Naive B cell (primary cell): ENCODE data around the gene F3. TPM values are rescaled to one million over a fixed set of nuclear protein-coding genes. Genes with fewer than 3 reads are reported as not detected.
A peak's percentile ranks its signal among the peaks of the same experiment; 100 is the strongest.

Experiments used
- ATAC-seq, 2 donors: fragments of 150-1000 bp; cut with Tn5 transposase; 2 replicates each; pipeline ENCODE4 v1.10.0; 2021; ENCODE audit warnings: low read depth in 2 of 2, mild to moderate bottlenecking in 2 of 2, moderate library complexity in 2 of 2
- DNase-seq: peaks from one replicate; pipeline ENCODE4 v3.0.0; 2022
- H3K27ac Mint-ChIP-seq, 6 donors: one replicate each; pipeline ENCODE4 v1.8.0; 2020 to 2022; ENCODE audit warnings: mild to moderate bottlenecking in 6 of 6, mixed read lengths in 6 of 6, moderate library complexity in 5 of 6, inconsistent platforms in 2 of 6
- H3K27me3 Mint-ChIP-seq, 3 donors: one replicate each; pipeline ENCODE4 v1.8.0; 2021 to 2022; ENCODE audit warnings: mixed read lengths in 3 of 3, mild to moderate bottlenecking in 1 of 3
- H3K36me3 Mint-ChIP-seq, 2 donors: one replicate each; pipeline ENCODE4 v1.8.0; 2020 to 2022; ENCODE audit warnings: mixed read lengths in 2 of 2, inconsistent platforms in 1 of 2, mild to moderate bottlenecking in 1 of 2
- H3K4me1 Mint-ChIP-seq, 3 donors: one replicate each; pipeline ENCODE4 v1.8.0; 2020 to 2022; ENCODE audit warnings: mixed read lengths in 3 of 3, inconsistent platforms in 1 of 3, mild to moderate bottlenecking in 1 of 3, moderate library complexity in 1 of 3
- H3K4me3 Mint-ChIP-seq, 8 donors: one replicate each; pipeline ENCODE4 v1.8.0; 2020 to 2022; ENCODE audit warnings: mild to moderate bottlenecking in 8 of 8, mixed read lengths in 8 of 8, moderate library complexity in 8 of 8, inconsistent platforms in 2 of 8
- H3K9me3 Mint-ChIP-seq, 7 donors: one replicate each; pipeline ENCODE4 v1.8.0; 2020 to 2022; ENCODE audit warnings: mixed read lengths in 7 of 7, mild to moderate bottlenecking in 5 of 7, inconsistent platforms in 2 of 7, moderate library complexity in 1 of 7
- polyA plus RNA-seq, 6 donors: library from polyadenylated mRNA; unstranded; fragments of 300-500 nt; fragmentation: Illumina TruSeq; gene quantifications; one replicate each; pipeline ENCODE4 v1.2.3, GENCODE V29; 2021; ENCODE audit warnings: low read depth in 6 of 6

F3 gene
- polyA plus RNA-seq, 6 donors from 2014 or later: not detected

DNA sequence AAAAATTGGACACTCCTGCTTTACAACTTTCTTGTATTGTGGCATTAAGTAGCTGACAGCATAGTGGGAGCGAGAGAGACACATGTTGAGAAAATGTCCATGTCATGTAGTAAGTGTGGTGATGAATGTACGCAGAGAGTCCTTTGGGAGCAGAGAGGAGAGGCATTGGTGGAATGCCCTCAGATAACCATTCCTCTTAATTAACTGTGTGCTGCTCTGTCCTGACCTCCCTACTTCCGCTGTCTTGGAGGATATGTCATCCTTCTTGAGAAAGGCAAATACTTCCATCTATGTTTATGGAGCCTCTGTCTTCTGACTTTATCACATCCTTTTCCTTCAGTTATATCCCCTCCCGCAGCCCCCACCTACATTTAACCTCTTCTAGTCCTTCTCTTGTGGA is 38.4 kb downstream of the F3 start:
- no peaks in the 10 kb centered on the region for H3K27me3 Mint-ChIP-seq
- peaks cover 18 to 25% of the 10 kb centered on the region in 2 donors for H3K36me3 Mint-ChIP-seq
- H3K4me3 Mint-ChIP-seq: no peak overlapping the region
- no peaks in the 10 kb centered on the region for H3K9me3 Mint-ChIP-seq
- ATAC-seq (no peak), DNase-seq (no peak)
- H3K4me1 Mint-ChIP-seq: peaks cover 5 to 10% (median 8%) of the 10 kb centered on the region in 3 donors
- peak overlapping the region in 1 of 6 donors; percentile 11 for H3K27ac Mint-ChIP-seq

DNA sequence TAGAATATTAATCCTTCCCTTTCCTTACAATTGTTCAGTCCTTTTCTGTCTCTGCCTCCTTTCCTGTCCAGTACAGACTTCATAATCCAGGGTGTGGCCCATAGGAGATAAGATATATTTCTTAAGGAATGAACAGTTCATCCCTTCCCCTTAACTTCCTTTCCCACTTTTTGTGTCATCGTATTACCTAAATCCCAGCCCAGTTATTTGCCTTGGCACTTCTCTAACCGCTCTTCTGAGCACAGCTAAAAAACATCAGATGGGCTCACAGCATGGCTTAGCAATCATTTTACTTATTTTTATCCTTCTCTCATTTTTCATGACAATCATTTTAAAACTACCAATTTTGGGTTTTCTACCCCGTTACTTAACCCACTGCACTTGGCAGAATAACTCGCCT is 39.6 kb downstream of the F3 start:
- Mint-ChIP-seq H3K27me3 (no peaks in the 10 kb centered on the region), H3K9me3 (no peaks in the 10 kb centered on the region), H3K4me1 (peaks cover 5 to 10% (median 8%) of the 10 kb centered on the region in 3 donors), H3K4me3 (no peak overlapping the region), H3K36me3 (peaks cover 18 to 25% of the 10 kb centered on the region in 2 donors), H3K27ac (peak overlapping the region in 2 of 6 donors; percentile 13 to 40)
- ATAC-seq (no peak), DNase-seq (no peak)

DNA sequence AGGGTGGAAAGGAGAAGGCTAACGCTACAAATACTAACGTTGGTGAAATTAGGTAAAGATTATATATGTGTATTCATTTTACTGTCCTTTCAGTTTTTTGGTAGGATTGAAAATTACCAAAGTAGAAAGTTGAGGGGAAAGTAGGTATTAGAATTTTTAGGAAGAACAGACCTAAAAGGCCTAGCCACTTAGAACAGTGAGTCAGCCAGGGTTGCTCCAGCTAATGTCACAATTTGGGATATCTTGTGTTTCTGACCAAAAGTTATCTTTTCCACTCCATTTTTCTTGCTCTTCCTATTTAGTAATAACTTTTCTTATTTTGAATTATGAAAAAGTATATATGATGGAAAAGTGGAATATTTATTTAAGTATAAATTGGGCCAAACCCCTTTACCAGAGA is 40.1 kb downstream of the F3 start:
- peaks cover 18 to 25% of the 10 kb centered on the region in 2 donors for H3K36me3 Mint-ChIP-seq
- H3K27me3 Mint-ChIP-seq: no peaks in the 10 kb centered on the region
- no peak overlapping the region for H3K4me3 Mint-ChIP-seq
- no peak for DNase-seq
- H3K27ac Mint-ChIP-seq: no peak overlapping the region
- no peak for ATAC-seq
- no peaks in the 10 kb centered on the region for H3K9me3 Mint-ChIP-seq
- peaks cover 5 to 10% (median 8%) of the 10 kb centered on the region in 3 donors for H3K4me1 Mint-ChIP-seq

DNA sequence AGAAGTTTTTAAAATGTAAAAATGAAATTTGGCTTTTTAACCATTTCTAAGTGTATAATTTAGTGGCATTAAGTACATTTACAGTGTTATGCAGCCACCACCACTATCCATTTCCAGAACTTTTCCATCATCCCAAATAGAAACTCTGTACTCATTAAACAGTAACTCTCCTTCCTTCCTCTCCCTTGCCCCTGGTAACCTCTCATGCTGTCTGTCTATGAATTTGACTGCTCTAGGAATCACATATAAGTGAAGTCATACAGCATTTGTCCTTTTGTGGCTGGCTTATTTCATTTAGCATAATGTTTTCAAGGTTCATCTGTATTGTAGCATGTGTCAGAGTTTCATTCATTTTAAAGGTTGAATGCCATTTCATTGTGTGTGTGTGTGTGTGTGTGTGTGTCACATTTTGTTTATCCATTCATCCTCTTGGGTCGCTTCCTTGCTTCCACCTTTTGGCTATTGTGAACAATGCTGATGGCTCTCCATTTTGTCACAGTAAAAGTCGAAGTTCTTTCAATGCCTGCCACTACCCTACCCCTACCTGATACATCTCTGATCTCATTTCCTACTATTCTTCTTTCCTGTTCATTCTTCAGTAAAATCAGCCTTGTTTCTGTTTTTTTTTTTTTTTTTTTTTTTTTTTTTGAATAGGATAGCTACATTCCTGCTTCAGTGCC is 45.3 kb downstream of the F3 start:
- H3K4me3 Mint-ChIP-seq: no peak overlapping the region
- H3K4me1 Mint-ChIP-seq: no peaks in the 10 kb centered on the region
- no peak overlapping the region for H3K27ac Mint-ChIP-seq
- DNase-seq (no peak), ATAC-seq (no peak)
- no peaks in the 10 kb centered on the region for H3K9me3 Mint-ChIP-seq
- no peaks in the 10 kb centered on the region for H3K27me3 Mint-ChIP-seq
- H3K36me3 Mint-ChIP-seq: peaks cover 8 to 24% of the 10 kb centered on the region in 2 donors

DNA sequence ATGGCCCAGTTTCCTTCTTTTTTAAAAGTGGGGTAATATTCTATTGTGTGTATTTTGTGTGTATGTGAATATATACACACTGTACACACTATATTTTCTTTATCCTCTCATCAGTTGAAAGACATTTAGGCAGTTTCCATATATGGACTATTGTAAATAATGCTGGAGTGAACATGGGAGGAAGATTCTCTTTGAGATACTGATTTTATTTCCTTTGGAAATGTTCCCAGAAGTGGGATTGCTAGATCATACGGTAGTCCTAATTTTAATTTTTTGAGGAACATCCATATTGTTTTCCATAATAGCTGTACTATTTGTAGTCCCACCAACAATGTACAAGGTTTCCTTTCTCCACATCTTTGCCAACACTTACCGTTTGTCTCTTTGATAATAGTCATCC is 51.0 kb downstream of the F3 start:
- Mint-ChIP-seq H3K4me1 (no peaks in the 10 kb centered on the region), H3K4me3 (no peak overlapping the region), H3K36me3 (peaks cover 15 to 25% of the 10 kb centered on the region in 2 donors), H3K27me3 (no peaks in the 10 kb centered on the region), H3K27ac (no peak overlapping the region), H3K9me3 (no peaks in the 10 kb centered on the region)
- ATAC-seq: no peak
- DNase-seq: no peak

DNA sequence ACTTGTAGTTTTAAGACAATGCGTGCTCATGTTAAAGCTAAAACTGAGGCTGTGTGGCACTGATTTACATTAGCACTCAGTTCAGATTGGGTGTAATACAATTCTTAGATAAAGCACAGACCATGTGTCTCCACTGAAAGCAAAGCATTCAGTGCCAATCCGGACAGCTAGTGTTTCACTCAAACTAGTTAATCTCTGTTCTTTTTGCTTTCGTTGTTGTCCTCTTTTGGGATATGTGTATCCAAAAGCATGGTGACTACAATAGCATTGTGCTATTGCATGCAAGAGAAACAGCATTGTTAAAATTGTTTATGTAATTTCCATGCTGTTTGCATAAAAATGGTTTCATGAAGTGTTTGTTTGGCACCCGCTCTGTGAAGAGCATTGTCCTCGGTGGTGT is 54.6 kb downstream of the F3 start:
- H3K9me3 Mint-ChIP-seq: no peaks in the 10 kb centered on the region
- H3K27ac Mint-ChIP-seq: no peak overlapping the region
- ATAC-seq (no peak), DNase-seq (no peak)
- no peaks in the 10 kb centered on the region for H3K27me3 Mint-ChIP-seq
- no peak overlapping the region for H3K4me3 Mint-ChIP-seq
- peaks cover 21 to 24% of the 10 kb centered on the region in 2 donors for H3K36me3 Mint-ChIP-seq
- no peaks in the 10 kb centered on the region for H3K4me1 Mint-ChIP-seq

DNA sequence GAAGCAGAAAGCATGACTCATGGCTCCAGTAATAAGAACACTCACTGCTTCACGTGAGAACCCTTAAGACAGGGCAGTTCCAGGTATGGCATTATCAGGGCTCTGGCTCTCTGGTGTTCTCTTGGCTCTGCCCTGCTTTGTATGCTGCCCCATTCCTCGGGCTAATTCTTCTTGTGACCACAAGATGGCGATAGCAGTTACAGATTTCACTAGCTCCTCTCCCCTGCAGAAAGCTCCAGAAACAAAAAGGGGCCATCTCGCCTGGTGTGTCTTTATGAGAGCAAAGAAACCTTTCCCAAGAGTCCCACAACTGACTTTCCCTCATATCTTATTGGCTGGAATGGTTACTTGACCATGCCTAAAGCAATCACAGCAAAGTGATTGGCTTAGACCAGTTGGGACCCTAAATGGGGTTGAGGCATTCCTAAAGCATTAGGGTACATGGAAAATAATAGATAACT is 60.1 kb downstream of the F3 start:
- H3K9me3 Mint-ChIP-seq: no peaks in the 10 kb centered on the region
- peaks cover 5 to 14% of the 10 kb centered on the region in 2 donors for H3K36me3 Mint-ChIP-seq
- peak overlapping the region in 2 of 6 donors; percentile 58 to 71 for H3K27ac Mint-ChIP-seq
- ATAC-seq (peak; percentile 58 to 76), DNase-seq (peak; percentile 46)
- H3K27me3 Mint-ChIP-seq: no peaks in the 10 kb centered on the region
- H3K4me3 Mint-ChIP-seq: no peak overlapping the region
- peaks cover 0 to 6% (median 0%) of the 10 kb centered on the region in 3 donors for H3K4me1 Mint-ChIP-seq

DNA sequence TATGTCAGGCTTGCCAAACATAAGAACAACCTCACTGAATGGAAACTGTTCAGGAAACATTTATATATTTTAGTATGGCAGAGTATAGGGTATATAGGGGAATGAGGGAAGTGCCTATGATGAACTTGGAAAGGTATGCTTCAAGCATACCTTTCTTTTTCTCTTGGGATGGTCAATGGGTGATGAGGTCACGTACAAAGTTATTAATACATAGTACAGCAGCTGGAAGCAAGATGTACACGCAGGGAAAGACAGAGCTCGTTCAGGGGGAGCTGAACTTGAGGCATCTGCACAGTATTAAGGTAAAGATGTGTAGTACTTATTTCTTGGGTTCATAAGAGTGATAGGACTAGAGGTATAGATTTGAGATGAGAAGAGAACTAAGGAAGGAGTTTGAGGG is 61.9 kb downstream of the F3 start:
- Mint-ChIP-seq H3K4me3 (no peak overlapping the region), H3K36me3 (peaks cover 3 to 15% of the 10 kb centered on the region in 2 donors), H3K4me1 (peaks cover 0 to 6% (median 0%) of the 10 kb centered on the region in 3 donors), H3K27me3 (no peaks in the 10 kb centered on the region), H3K27ac (peak overlapping the region in 1 of 6 donors; percentile 4), H3K9me3 (no peaks in the 10 kb centered on the region)
- no peak for DNase-seq
- ATAC-seq: no peak

Other genes with a start within 250 kb of the F3 start
- 10 to 100 TPM; 12.3 to 20.7 (median 16.9) TPM for gene ABCD3, start 123.4 kb downstream of the F3 start, polyA plus RNA-seq